HepG2 (cell line): ENCODE data around the gene COLQ. TPM values are rescaled to one million over a fixed set of nuclear protein-coding genes. Genes with fewer than 3 reads are reported as not detected.

ENCODE experiments used
- BRCA1 ChIP-seq: sonication (generic); formaldehyde crosslinking; IDR thresholded peaks from 2 replicates; pipeline ENCODE4 v1.4.0; 2020; ENCODE audit warnings: missing genetic modification reagents
- EED ChIP-seq: sonication (generic); formaldehyde crosslinking; IDR thresholded peaks from 2 replicates; pipeline ENCODE4 v1.5.0; 2020; ENCODE audit warnings: mild to moderate bottlenecking, missing genetic modification reagents
- ETV6 ChIP-seq: sonication (generic); formaldehyde crosslinking; conservative IDR thresholded peaks from 2 replicates; pipeline ENCODE4 v1.4.0; 2020; ENCODE audit warnings: missing genetic modification reagents
- GATAD2A ChIP-seq: IDR thresholded peaks from 2 replicates; pipeline ENCODE4 v1.6.1; 2016
- KDM1A ChIP-seq: IDR thresholded peaks from 2 replicates; pipeline ENCODE4 v1.6.1; 2016; ENCODE audit warnings: missing compliant biosample characterization
- NFKBIZ ChIP-seq: IDR thresholded peaks from 2 replicates; pipeline ENCODE4 v1.6.1; 2018; ENCODE audit warnings: missing genetic modification reagents, missing compliant biosample characterization
- NFYB ChIP-seq: sonication (generic); formaldehyde crosslinking; IDR thresholded peaks from 2 replicates; pipeline ENCODE4 v1.4.0; 2020; ENCODE audit warnings: missing genetic modification reagents
- NPAS2 ChIP-seq: sonication (generic); formaldehyde crosslinking; IDR thresholded peaks from 2 replicates; pipeline ENCODE4 v1.8.0; 2022; ENCODE audit warnings: mild to moderate bottlenecking, missing genetic modification reagents, borderline replicate concordance
- NR2C2 ChIP-seq: sonication (generic); formaldehyde crosslinking; IDR thresholded peaks from 2 replicates; pipeline ENCODE4 v1.4.0; 2020; ENCODE audit warnings: missing genetic modification reagents, mild to moderate bottlenecking, moderate library complexity, borderline replicate concordance
- RAD51 ChIP-seq: fragments of 450-650 bp; IDR thresholded peaks from 2 replicates; pipeline ENCODE4 v1.6.1; 2016; ENCODE audit warnings: borderline replicate concordance
- SNRNP70 ChIP-seq: fragments of 200-400 bp; formaldehyde crosslinking; IDR thresholded peaks from 2 replicates; pipeline ENCODE4 v1.6.1; 2017; ENCODE audit warnings: mild to moderate bottlenecking, low read depth, low read length, moderate library complexity
- SOX5 ChIP-seq: IDR thresholded peaks from 2 replicates; pipeline ENCODE4 v1.6.1; 2016; ENCODE audit warnings: borderline replicate concordance
- TCF7 ChIP-seq: sonication (generic); IDR thresholded peaks from 2 replicates; pipeline ENCODE4 v1.6.1; 2016; ENCODE audit warnings: antibody characterized with exemption, low read depth
- ZBTB21 ChIP-seq: sonication (generic); formaldehyde crosslinking; IDR thresholded peaks from 2 replicates; pipeline ENCODE4 v1.4.0; 2020; ENCODE audit warnings: missing genetic modification reagents
- ZC3H4 ChIP-seq: sonication (generic); formaldehyde crosslinking; IDR thresholded peaks from 2 replicates; pipeline ENCODE4 v1.4.0; 2020; ENCODE audit warnings: missing genetic modification reagents, borderline replicate concordance
- ZNF12 ChIP-seq: sonication (generic); formaldehyde crosslinking; IDR thresholded peaks from 2 replicates; pipeline ENCODE4 v1.5.0; 2020; ENCODE audit warnings: missing genetic modification reagents
- ZNF17 ChIP-seq: sonication (generic); formaldehyde crosslinking; IDR thresholded peaks from 2 replicates; pipeline ENCODE4 v1.5.0; 2020; ENCODE audit warnings: mild to moderate bottlenecking, missing genetic modification reagents
- ZNF337 ChIP-seq: sonication (generic); formaldehyde crosslinking; IDR thresholded peaks from 2 replicates; pipeline ENCODE4 v1.5.1; 2020; ENCODE audit warnings: missing genetic modification reagents, low read depth, mild to moderate bottlenecking, borderline replicate concordance
- ZNF33A ChIP-seq: sonication (generic); formaldehyde crosslinking; IDR thresholded peaks from 2 replicates; pipeline ENCODE4 v1.5.1; 2020; ENCODE audit warnings: missing genetic modification reagents, mild to moderate bottlenecking, moderate library complexity, borderline replicate concordance
- ZNF460 ChIP-seq: sonication (generic); formaldehyde crosslinking; IDR thresholded peaks from 2 replicates; pipeline ENCODE4 v1.5.1; 2020; ENCODE audit warnings: missing genetic modification reagents, mild to moderate bottlenecking, borderline replicate concordance
- ZNF572 ChIP-seq: sonication (generic); formaldehyde crosslinking; IDR thresholded peaks from 2 replicates; pipeline ENCODE4 v1.5.1; 2020; ENCODE audit warnings: mild to moderate bottlenecking, missing genetic modification reagents
- ZNF782 ChIP-seq: sonication (generic); formaldehyde crosslinking; IDR thresholded peaks from 2 replicates; pipeline ENCODE4 v1.4.0; 2020; ENCODE audit warnings: missing genetic modification reagents, mild to moderate bottlenecking, borderline replicate concordance
- ZNF878 ChIP-seq: sonication (generic); formaldehyde crosslinking; IDR thresholded peaks from 2 replicates; pipeline ENCODE4 v1.8.1; 2023; ENCODE audit warnings: mild to moderate bottlenecking, missing genetic modification reagents, moderate library complexity
- polyA plus RNA-seq, 8 experiments: library from polyadenylated mRNA; depleted of rRNA in 3 of 8; stranded (reverse) in 7 of 8; unstranded in 1 of 8; fragments of >200 nt; fragmentation: Illumina TruSeq in 4 of 8; extraction: Trizol in 4 of 8; gene quantifications; 2 replicates each; pipeline versions ENCODE4 v1.2.1 to v1.2.3, GENCODE V29; 2011 to 2016; ENCODE audit warnings: low read depth in 4 of 8, missing spikeins in 1 of 8, mixed read lengths in 1 of 8; ENCODE audit not compliant: insufficient read depth in 1 of 8
- total RNA-seq, 5 experiments: library from RNA; depleted of rRNA; stranded (reverse); fragments of >200 nt; fragmentation: Illumina TruSeq; extraction: Trizol; gene quantifications; 2 replicates each; pipeline ENCODE4 v1.2.3, GENCODE V29; 2016; ENCODE audit warnings: low read depth in 1 of 5
- TF ChIP-seq, protein P1 (sequence below): sonication (generic); formaldehyde crosslinking; conservative IDR thresholded peaks from 2 replicates; pipeline ENCODE4 v1.4.0; 2020; ENCODE audit warnings: missing genetic modification reagents
- TF ChIP-seq, protein P2 (sequence below): sonication (generic); formaldehyde crosslinking; IDR thresholded peaks from 2 replicates; pipeline ENCODE4 v1.4.0; 2020; ENCODE audit warnings: missing genetic modification reagents
- TF ChIP-seq, protein P3 (sequence below): sonication (generic); formaldehyde crosslinking; IDR thresholded peaks from 2 replicates; pipeline ENCODE4 v1.8.0; 2022; ENCODE audit warnings: missing genetic modification reagents, mild to moderate bottlenecking, inconsistent platforms, borderline replicate concordance
- TF ChIP-seq, protein P4 (sequence below): sonication (generic); formaldehyde crosslinking; IDR thresholded peaks from 2 replicates; pipeline ENCODE4 v1.5.0; 2020; ENCODE audit warnings: mild to moderate bottlenecking, missing genetic modification reagents

The COLQ gene
- total and polyA plus RNA-seq, 2 of the 13 experiments (the other 11 are each of a cell fraction or from before 2014, with no cell fraction given), result 0.31 to 0.46 TPM

DNA sequence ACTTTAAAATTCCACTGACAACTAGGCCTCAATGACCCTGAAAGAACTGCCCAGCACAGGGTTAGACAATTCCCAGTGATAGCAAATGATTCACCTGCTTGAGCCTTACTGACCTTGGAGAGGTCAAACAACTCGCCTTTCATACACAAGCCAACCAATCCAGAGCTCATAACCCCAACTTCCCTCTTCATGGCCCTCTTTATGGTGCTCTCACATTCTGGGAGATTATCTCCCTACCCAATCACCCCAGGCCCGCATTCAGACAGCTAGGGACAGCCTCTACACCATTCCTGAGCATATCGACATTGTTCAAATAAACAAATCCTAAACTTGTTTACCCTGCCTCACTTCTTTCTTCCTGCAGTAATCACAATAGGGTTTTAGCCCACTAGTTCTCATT lies 32.2 kb upstream of the COLQ start (continued):
- TF ChIP-seq ZNF572 (CRISPR knock-in tag) (no peak), BRCA1 (CRISPR knock-in tag) (no peak), NFKBIZ (CRISPR knock-in tag) (no peak), SOX5 (CRISPR knock-in tag) (0 out of 2 replicates have a peak, but pooled peaks have one; percentile 30), ZNF782 (CRISPR knock-in tag) (no peak), SNRNP70 (no peak), NR2C2 (CRISPR knock-in tag) (no peak), ZNF460 (CRISPR knock-in tag) (no peak), ETV6 (CRISPR knock-in tag) (no peak), ZNF33A (CRISPR knock-in tag) (no peak), ZBTB21 (CRISPR knock-in tag) (no peak), KDM1A (no peak), ZNF878 (CRISPR knock-in tag) (no peak), ZC3H4 (no peak), TCF7 (no peak), ZNF12 (CRISPR knock-in tag) (no peak), NPAS2 (no peak), GATAD2A (CRISPR knock-in tag) (peak; percentile 51), EED (CRISPR knock-in tag) (no peak), NFYB (CRISPR knock-in tag) (peak; percentile 44), RAD51 (no peak), ZNF17 (no peak), ZNF337 (no peak)
- TF ChIP-seq, protein P1, sequence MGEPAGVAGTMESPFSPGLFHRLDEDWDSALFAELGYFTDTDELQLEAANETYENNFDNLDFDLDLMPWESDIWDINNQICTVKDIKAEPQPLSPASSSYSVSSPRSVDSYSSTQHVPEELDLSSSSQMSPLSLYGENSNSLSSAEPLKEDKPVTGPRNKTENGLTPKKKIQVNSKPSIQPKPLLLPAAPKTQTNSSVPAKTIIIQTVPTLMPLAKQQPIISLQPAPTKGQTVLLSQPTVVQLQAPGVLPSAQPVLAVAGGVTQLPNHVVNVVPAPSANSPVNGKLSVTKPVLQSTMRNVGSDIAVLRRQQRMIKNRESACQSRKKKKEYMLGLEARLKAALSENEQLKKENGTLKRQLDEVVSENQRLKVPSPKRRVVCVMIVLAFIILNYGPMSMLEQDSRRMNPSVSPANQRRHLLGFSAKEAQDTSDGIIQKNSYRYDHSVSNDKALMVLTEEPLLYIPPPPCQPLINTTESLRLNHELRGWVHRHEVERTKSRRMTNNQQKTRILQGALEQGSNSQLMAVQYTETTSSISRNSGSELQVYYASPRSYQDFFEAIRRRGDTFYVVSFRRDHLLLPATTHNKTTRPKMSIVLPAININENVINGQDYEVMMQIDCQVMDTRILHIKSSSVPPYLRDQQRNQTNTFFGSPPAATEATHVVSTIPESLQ, result no peak
- TF ChIP-seq, protein P2, sequence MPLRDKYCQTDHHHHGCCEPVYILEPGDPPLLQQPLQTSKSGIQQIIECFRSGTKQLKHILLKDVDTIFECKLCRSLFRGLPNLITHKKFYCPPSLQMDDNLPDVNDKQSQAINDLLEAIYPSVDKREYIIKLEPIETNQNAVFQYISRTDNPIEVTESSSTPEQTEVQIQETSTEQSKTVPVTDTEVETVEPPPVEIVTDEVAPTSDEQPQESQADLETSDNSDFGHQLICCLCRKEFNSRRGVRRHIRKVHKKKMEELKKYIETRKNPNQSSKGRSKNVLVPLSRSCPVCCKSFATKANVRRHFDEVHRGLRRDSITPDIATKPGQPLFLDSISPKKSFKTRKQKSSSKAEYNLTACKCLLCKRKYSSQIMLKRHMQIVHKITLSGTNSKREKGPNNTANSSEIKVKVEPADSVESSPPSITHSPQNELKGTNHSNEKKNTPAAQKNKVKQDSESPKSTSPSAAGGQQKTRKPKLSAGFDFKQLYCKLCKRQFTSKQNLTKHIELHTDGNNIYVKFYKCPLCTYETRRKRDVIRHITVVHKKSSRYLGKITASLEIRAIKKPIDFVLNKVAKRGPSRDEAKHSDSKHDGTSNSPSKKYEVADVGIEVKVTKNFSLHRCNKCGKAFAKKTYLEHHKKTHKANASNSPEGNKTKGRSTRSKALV, result no peak
- TF ChIP-seq, protein P3, sequence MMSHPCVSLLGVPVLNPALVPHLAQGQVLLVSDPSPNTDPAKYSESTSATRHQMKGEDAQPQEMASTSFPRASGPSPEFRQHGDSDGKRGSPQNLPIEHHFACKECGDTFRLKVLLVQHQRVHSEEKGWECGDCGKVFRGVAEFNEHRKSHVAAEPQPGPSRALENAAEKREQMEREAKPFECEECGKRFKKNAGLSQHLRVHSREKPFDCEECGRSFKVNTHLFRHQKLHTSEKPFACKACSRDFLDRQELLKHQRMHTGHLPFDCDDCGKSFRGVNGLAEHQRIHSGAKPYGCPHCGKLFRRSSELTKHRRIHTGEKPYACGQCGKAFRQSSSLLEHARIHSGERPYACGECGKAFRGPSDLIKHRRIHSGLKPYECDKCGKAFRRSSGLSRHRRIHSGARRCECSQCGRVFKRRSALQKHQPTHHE (CRISPR knock-in tag), result no peak
- TF ChIP-seq, protein P4, sequence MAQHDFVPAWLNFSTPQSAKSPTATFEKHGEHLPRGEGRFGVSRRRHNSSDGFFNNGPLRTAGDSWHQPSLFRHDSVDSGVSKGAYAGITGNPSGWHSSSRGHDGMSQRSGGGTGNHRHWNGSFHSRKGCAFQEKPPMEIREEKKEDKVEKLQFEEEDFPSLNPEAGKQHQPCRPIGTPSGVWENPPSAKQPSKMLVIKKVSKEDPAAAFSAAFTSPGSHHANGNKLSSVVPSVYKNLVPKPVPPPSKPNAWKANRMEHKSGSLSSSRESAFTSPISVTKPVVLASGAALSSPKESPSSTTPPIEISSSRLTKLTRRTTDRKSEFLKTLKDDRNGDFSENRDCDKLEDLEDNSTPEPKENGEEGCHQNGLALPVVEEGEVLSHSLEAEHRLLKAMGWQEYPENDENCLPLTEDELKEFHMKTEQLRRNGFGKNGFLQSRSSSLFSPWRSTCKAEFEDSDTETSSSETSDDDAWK, result no peak
